NCI-H345 treated with DMSO at 0.1 percent for 48 hours (cell line): ENCODE data around the gene MXD4.
A peak's percentile ranks its signal among the peaks of the same experiment; 100 is the strongest.
"Not testable (repeated sequence)": the region's sequence is repeated elsewhere in the genome, so short reads cannot be mapped to it uniquely, and the experiment has no call there.

Source experiments
- DNase-seq: peaks from one replicate; lab custom pipeline; 2025; ENCODE audit not compliant: unreplicated experiment; lab: John Stamatoyannopoulos, UW

MXD4 gene

DNA sequence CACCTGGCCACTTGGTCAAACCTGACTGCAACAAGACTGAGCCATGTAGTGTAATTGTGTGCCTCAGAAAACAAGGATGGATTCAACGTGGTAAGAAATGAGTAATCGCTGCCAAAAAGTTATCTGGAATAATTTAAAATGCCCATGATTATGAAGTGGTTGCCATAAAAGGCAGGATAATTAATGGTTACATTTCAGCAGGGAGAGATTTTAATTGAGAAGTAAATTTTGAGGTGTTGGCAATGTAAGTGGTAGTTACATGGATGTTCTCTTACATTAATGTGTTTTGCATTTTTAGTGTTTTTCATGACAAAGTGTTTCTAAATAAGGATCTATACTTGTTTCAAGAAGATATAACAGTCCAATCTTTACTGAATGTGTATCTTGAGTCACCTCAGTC, 35.6 kb downstream of the MXD4 start:
- no peak for DNase-seq

DNA sequence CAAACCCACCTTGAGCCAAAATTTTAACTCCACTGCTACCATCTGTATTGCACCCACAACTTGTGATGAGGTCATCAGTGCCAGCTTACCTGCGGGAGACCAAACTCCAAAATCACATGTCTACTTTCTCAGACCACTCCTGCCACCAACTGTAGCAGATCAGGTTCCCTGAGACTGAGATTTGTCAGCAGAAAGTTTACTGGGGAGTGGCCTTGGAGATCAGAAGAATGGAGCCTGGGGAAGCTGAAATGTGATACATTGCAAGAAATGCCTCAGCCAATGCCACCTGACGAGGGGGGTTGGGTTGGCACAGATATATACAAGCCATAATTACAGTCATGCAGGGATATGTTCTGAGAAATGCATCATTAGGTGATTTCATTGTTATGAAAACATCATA, 39.1 kb downstream of the MXD4 start:
- DNase-seq: no peak

DNA sequence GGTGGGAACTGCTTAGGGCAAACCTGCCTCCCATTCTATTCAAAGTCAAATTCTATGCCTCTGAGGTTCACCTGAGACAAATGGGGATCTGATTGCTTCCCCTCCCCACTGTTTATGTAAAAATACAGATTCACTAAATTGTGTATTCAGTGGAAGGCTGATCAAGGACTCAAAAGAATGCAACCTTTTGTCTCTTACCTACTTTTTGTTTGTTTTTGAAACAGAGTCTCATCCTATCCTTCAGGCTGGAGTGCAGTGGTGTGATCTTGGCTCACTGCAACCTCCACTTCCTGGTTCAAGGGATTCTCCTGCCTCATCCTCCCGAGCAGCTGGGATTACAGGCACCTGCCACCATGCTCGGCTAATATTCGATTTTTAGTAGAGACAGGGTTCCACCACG, 40.5 kb downstream of the MXD4 start:
- not testable (repeated sequence) for DNase-seq

DNA sequence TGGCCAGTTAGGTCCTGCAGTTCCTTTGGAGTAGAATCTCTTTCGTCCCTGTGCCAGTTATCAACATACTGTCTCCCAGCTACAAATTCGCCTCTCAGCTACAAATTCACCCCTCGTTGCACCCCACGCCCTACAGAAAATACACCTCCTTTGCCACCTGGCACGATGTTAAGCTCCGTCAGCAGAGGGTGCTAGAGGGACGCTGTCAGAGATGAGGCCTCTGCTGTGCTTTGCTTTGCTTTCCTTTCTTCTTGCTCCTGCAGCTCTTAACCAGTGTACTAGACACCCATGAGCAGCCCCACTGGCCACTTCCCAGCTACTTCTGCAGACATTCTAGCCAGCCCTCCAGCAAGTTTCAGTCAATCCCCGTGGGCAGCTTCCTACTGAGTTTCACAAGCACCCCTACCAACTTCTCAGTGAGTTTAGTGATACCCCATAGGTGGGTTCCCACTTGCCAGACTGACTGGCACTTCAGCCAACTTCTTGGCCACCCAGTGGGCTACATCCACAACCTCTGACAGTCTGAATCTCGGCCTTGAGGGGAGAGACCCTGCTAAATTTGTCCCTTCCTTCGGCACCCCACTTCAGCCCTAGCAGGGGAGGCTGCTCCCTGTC, 41.8 kb downstream of the MXD4 start:
- peak; percentile 33 for DNase-seq

DNA sequence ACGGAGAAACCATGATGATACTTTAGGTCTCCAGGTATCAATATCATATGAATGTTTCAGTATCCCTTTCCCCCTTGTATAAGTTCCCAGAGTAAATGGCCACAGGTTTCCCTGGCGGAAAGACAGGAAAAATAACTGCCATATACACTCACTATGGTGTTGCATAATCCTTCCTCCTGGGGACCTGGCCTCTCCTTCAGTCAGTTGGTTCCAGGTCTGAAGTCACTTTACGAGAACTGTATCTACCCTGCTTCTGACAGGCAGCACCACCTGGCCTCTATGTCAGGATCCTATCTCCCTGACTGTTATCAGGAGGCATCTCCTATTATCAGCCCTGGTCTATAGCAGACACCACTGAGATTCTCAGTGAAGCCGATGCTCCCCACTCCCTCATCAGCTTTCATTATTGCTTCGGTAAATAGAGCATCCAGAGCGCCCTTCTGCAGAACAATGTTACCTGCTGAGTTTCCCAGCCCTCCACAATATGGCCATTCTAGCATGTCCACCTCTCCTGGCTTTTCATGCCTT, 42.6 kb downstream of the MXD4 start:
- no peak for DNase-seq

DNA sequence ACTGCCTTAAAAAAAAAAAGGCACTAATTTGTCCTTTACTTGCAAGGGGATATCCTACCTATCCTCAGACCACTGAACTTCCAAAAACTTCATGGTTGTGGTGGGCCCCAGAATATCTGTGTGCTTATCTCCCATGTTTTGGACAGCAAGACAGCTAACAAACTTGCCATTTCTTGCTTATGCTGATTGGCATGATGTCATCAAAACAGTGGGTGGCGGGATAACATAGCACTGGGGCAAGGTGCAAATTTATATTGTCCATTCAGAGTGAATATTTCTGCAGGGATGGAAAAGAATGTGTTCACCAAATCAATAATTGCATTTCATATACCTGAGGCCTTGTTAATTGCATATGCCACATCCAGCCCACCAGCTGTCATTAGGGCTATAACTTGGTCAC, 43.5 kb downstream of the MXD4 start:
- no peak for DNase-seq

DNA sequence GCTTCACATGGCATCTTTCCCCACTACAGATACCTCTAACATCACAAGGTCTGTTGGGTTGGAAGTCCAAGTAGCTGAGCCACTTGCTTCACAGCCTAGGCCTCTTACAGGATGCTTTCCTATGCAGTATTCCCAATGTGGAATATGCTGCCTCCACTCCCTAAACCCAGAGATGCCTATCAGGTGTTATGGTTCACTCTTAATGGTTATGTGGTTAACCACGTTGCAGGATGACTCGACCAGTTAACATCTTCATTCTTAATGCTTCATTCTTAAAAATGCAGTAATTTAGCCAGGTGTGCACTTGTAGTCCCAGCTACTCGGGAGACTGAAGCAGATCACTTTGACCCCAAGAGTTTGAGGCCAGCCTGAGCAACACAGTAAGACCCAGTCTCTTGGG, 44.2 kb downstream of the MXD4 start:
- no peak for DNase-seq

DNA sequence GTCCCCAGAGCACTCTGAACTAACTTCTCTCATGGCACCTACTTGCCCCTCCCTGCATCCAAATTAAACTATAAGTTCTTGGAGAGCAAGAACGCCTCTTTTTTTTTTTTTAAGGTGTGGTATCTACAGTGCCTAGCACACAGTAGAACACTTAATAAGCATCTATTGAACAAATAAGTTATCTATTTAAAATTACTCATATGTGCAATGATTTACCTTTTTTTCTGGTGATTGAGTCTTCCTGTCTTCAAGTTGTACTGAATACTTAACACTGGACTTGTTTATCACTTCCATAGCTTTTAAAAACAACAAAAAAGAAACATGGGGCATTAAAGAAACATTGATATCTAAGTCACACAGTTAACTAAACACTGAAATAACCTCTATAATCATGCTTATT, 49.1 kb downstream of the MXD4 start:
- DNase-seq: no peak

DNA sequence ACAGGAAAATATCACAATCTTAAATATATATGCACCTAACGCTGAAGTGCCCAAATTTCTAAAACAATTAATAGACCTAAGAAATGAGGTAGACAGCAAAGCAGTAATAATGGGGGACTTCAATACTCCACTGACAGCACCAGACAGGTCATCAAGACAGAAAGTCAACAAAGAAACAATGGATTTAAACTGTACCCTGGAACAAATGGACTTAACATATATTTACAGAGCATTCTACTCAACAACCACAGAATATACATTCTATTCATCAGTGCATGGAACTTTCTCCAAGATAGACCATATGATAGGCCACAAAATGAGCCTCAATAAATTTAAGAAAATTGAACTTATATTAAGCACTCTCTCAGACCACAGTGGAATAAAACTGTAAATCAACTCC, 59.1 kb downstream of the MXD4 start:
- not testable (repeated sequence) for DNase-seq
